Endothelial cell of umbilical vein (primary cell): ENCODE data around the gene CD82. TPM values are rescaled to one million over a fixed set of nuclear protein-coding genes. Genes with fewer than 3 reads are reported as not detected.

Experiments
- BruUV-seq: library from RNA; stranded (reverse); fragments of 400-500 nt; replicated peaks from 2 replicates; lab custom pipeline; 2021; lab: Mats Ljungman, UMichigan
- CTCF ChIA-PET: fragments of 300-600, 350-600 bp; sonication (Branson Sonifier 250); formaldehyde crosslinking; loops from one replicate; lab custom pipeline; 2021; ENCODE audit warnings: antibody characterized with exemption, inconsistent platforms; lab: Charles Lee
- POLR2A ChIA-PET: fragments of 300-600, 350-600 bp; sonication (Branson Sonifier 250); formaldehyde crosslinking; loops from one replicate; lab custom pipeline; 2021; ENCODE audit warnings: antibody characterized with exemption, inconsistent platforms; lab: Charles Lee
- DNase-seq: peaks from one replicate; pipeline ENCODE4 v3.0.0-alpha.2; 2011; ENCODE audit warnings: low read depth, low spot score
- FAIRE-seq: peaks from 2 replicates; lab custom pipeline; 2011; peaks lifted over from hg19 to GRCh38; lab: Jason Lieb, UNC
- H2AFZ ChIP-seq: 2 replicates; pipeline ENCODE4 v1.6.0; 2012; ENCODE audit warnings: low read depth, low read length, control low read depth, inconsistent platforms
- H3K27ac ChIP-seq: 2 replicates; pipeline ENCODE4 v1.5.1; 2011; ENCODE audit warnings: low read depth, mild to moderate bottlenecking, control low read depth, low read length, moderate library complexity; ENCODE audit not compliant: insufficient read depth
- H3K27me3 ChIP-seq, 2 experiments: 2 replicates each; pipeline versions ENCODE4 v1.6.0 to v1.6.1; 2011; ENCODE audit warnings: low read length in 2 of 2, mixed read lengths in 1 of 2; ENCODE audit not compliant: control insufficient read depth in 2 of 2, insufficient read depth in 2 of 2
- H3K36me3 ChIP-seq, 2 experiments: 2 replicates in 1 of 2; 3 replicates in 1 of 2; pipeline ENCODE4 v1.5.1; 2011; ENCODE audit warnings: low read length in 2 of 2, mild to moderate bottlenecking in 1 of 2, moderate library complexity in 1 of 2; ENCODE audit not compliant: control insufficient read depth in 2 of 2, insufficient read depth in 2 of 2; ENCODE audit errors: extremely low read depth in 1 of 2
- H3K4me1 ChIP-seq: 3 replicates; pipeline ENCODE4 v1.5.1; 2011; ENCODE audit warnings: mild to moderate bottlenecking, low read length; ENCODE audit not compliant: control insufficient read depth, insufficient read depth; ENCODE audit errors: extremely low read depth
- H3K4me2 ChIP-seq: 2 replicates; pipeline ENCODE4 v1.6.1; 2011; ENCODE audit warnings: low read length, control low read depth, mixed read lengths; ENCODE audit not compliant: insufficient read depth
- H3K4me3 ChIP-seq, 3 experiments: fragments of 200-600 bp in 1 of 3; sonication (generic), shearing (Covaris generic) in 1 of 3; replicated peaks in 1 of 3; 2 replicates each; pipeline ENCODE4 v1.5.1; 2011 to 2016; ENCODE audit warnings: control low read depth in 3 of 3, low read length in 3 of 3, mild to moderate bottlenecking in 2 of 3, inconsistent platforms in 1 of 3, low read depth in 1 of 3, moderate library complexity in 1 of 3; ENCODE audit not compliant: insufficient read depth in 1 of 3
- H3K79me2 ChIP-seq: 2 replicates; pipeline ENCODE4 v1.6.0; 2012; ENCODE audit warnings: low read length, inconsistent platforms; ENCODE audit not compliant: control insufficient read depth, insufficient read depth
- H3K9ac ChIP-seq: replicated peaks from 2 replicates; pipeline ENCODE3; 2011; ENCODE audit warnings: low read length, control low read depth; ENCODE audit not compliant: insufficient read depth; ENCODE audit errors: extremely low read depth
- H3K9me1 ChIP-seq: replicated peaks from 3 replicates; pipeline ENCODE4 v1.6.0; 2011; ENCODE audit warnings: mild to moderate bottlenecking, low read length; ENCODE audit not compliant: control insufficient read depth, insufficient read depth; ENCODE audit errors: extremely low read depth
- H3K9me3 ChIP-seq: replicated peaks from 2 replicates; pipeline ENCODE4 v1.5.1; 2012; ENCODE audit warnings: low read length, inconsistent platforms; ENCODE audit not compliant: control insufficient read depth, insufficient read depth
- H4K20me1 ChIP-seq: replicated peaks from 2 replicates; pipeline ENCODE3; 2011; ENCODE audit warnings: mild to moderate bottlenecking, low read length; ENCODE audit not compliant: control insufficient read depth, insufficient read depth; ENCODE audit errors: extremely low read depth
- CTCF ChIP-seq, 2 donors: IDR thresholded peaks; 1 replicate in 1 of 2; 2 replicates in 1 of 2; pipeline ENCODE4 v1.5.1; 2011; ENCODE audit warnings: low read length in 2 of 2, mild to moderate bottlenecking in 2 of 2, moderate library complexity in 2 of 2, control low read depth in 1 of 2, inconsistent platforms in 1 of 2, low read depth in 1 of 2; ENCODE audit not compliant: insufficient read depth in 1 of 2; ENCODE audit errors: extremely low read depth in 1 of 2
- EZH2 ChIP-seq: IDR thresholded peaks from 2 replicates; pipeline ENCODE4 v1.6.1; 2012; ENCODE audit warnings: borderline replicate concordance, low read depth, mild to moderate bottlenecking, moderate library complexity, low read length, inconsistent platforms; ENCODE audit not compliant: severe bottlenecking
- FOS ChIP-seq: IDR thresholded peaks from 2 replicates; pipeline ENCODE4 v1.6.1; 2011; ENCODE audit warnings: mild to moderate bottlenecking, low read length, moderate library complexity, borderline replicate concordance; ENCODE audit not compliant: insufficient read depth
- GATA2 ChIP-seq: IDR thresholded peaks from 2 replicates; pipeline ENCODE4 v1.7.0; 2011; ENCODE audit warnings: low read depth, mild to moderate bottlenecking, moderate library complexity, mixed read lengths, low read length; ENCODE audit not compliant: insufficient read length, insufficient read depth
- JUN ChIP-seq: IDR thresholded peaks from 2 replicates; pipeline ENCODE4 v1.6.1; 2011; ENCODE audit warnings: borderline replicate concordance, low read depth; ENCODE audit not compliant: insufficient read length, insufficient read depth
- MAX ChIP-seq: IDR thresholded peaks from 2 replicates; pipeline ENCODE4 v1.6.1; 2011; ENCODE audit not compliant: insufficient read depth, insufficient read length
- MYC ChIP-seq: IDR thresholded peaks from one replicate; pipeline ENCODE4 v1.6.1; 2011; ENCODE audit warnings: mild to moderate bottlenecking, low read depth, low read length
- POLR2A ChIP-seq: IDR thresholded peaks from 2 replicates; pipeline ENCODE4 v1.6.1; 2012; ENCODE audit warnings: low read depth, mild to moderate bottlenecking, control low read depth, low read length
- POLR2AphosphoS5 ChIP-seq: IDR thresholded peaks from 2 replicates; pipeline ENCODE4 v1.6.1; 2012; ENCODE audit warnings: low read depth, mild to moderate bottlenecking, control low read depth, low read length, moderate library complexity; ENCODE audit not compliant: insufficient read depth
- dilution Hi-C: fragments of 300-500 bp; cut with MboI; formaldehyde crosslinking; loops from one replicate; pipeline ENCODE4 v1.15.0; 2019; ENCODE audit warnings: low sequenced_read_pairs; ENCODE audit not compliant: extremely low pct_ligation_motif_present
- intact Hi-C: fragments of 100-400 bp; cut with micrococcal nuclease; formaldehyde crosslinking; loops from one replicate; pipeline ENCODE4 v1.10.0; 2022
- polyA plus RNA-seq, 4 experiments: library from polyadenylated mRNA; depleted of rRNA in 3 of 4; stranded (reverse) in 3 of 4; unstranded in 1 of 4; fragments of >200 nt; gene quantifications; 2 replicates each; pipeline versions ENCODE4 v1.2.1 to v1.2.3, GENCODE V29; 2011 to 2012; ENCODE audit warnings: missing spikeins in 1 of 4
- total RNA-seq: library from RNA; stranded (reverse); gene quantifications from 2 replicates; pipeline ENCODE4 v1.2.3, GENCODE V29; 2021

CD82 gene
- total and polyA plus RNA-seq, 2 donors (not counting 3 experiments of a cell fraction or from before 2014, with no cell fraction given) = 17.9 to 25.2 TPM

- ChIA-PET POLR2A (no interaction called here), CTCF (interaction anchor here (1.3 to 9.9 kb wide), 3 partner anchors 9 to 285 kb away, joined by 3 to 187 read pairs (median 15); no protein-coding TSS in a partner anchor)
- H3K27ac ChIP-seq = no peak overlapping the region
- no peaks in the 10 kb centered on the region for H3K36me3 ChIP-seq
- H3K27me3 ChIP-seq = no peaks in the 10 kb centered on the region
- H3K4me2 ChIP-seq = no peak overlapping the region
- H3K4me3 ChIP-seq = no peak overlapping the region
- H3K9ac ChIP-seq = no peak overlapping the region
- dilution Hi-C loops = loop anchor here (10.0 kb wide), 1 partner anchor 269 kb away; no protein-coding TSS in a partner anchor
- TF ChIP-seq EZH2 = no peak
- TF ChIP-seq POLR2A = no peak
- TF ChIP-seq MYC = no peak
- TF ChIP-seq JUN = no peak
- no peak for TF ChIP-seq POLR2AphosphoS5
- no peak for TF ChIP-seq GATA2
- TF ChIP-seq CTCF (IDR thresholded peaks at IDR 0.05; ENCODE audit: extremely low read depth in 1 of 2, insufficient read depth in 1 of 2, low read depth in 1 of 2, low read length in 2 of 2) = no peak
- TF ChIP-seq FOS = no peak
- TF ChIP-seq MAX = no peak
- FAIRE-seq (no peak), DNase-seq (no peak)
- no peaks in the 10 kb centered on the region for H4K20me1 ChIP-seq
- H3K9me3 ChIP-seq = no peaks in the 10 kb centered on the region
- no peaks in the 10 kb centered on the region for H3K9me1 ChIP-seq
- intact Hi-C loops = no loop called here
- no TSS peak for BruUV-seq
- H2AFZ ChIP-seq = no peak overlapping the region
- H3K4me1 ChIP-seq = peaks cover 23% of the 10 kb centered on the region
- no peaks in the 10 kb centered on the region for H3K79me2 ChIP-seq
Measured at GRCh38 chr11:44625759-44626523, 60.5 kb downstream of the CD82 start.
